Measurements from ENCODE around the gene TSC22D3. TPM values are rescaled to one million over a fixed set of nuclear protein-coding genes. Genes with fewer than 3 reads are reported as not detected.

TSC22D3 gene
- total and polyA plus RNA-seq, 12 donors, result 26.3 to 153 (median 36.9) TPM

DNA sequence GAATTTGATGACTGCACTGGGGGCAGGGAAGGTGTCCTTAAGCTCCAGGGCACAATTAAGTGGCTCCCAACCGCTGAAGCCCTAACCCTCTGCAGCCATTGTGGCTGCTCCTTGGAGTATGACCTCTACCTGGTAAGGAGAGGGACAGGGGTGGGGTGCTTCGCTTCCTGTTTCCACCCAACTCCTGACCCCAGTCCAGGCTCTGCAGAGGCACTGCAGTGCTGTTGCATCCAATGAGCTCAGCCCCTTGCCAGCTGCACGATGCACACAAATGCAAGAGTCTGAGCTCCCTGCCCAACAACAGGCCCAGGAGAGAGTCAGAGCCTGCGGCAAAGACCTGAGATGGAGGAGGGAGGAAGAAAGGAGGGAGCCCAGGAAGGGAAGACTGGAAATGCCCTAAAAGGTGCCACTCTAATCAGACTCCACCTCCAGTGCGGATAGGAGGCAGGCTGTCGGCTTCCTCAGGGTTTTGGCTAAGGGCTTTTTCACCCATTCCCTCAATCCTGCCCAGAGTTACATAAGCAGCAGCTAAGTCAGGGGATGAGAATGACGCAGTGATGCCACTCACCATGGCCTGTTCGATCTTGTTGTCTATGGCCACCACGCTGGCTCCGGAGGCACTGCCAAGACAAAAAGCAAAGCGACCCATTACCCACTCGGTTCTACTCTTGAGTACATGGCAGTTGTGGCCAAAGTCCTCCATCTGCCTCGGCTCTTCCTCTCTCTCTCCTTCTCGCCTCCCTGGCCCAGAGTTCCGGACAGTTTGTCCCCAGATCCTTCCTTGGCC lies 60.1 kb downstream of the TSC22D3 start:
- Histone ChIP-seq H3K27ac (peak overlapping the region; percentile 81 to 99 (median 95)), H3K27me3 (peaks cover 0 to 23% (median 0%) of the 10 kb centered on the region in 7 donors), H3K9me3 (no peaks in the 10 kb centered on the region), H3K4me3 (peak overlapping the region; percentile 42 to 81 (median 74)), H3K36me3 (peaks cover 0 to 25% (median 0%) of the 10 kb centered on the region in 9 donors), H3K4me1 (peaks cover 3 to 64% (median 29%) of the 10 kb centered on the region in 9 donors)
- DNase-seq, result no peak
- WGBS, 2 donors, result 30 to 34% methylated on average over 15 of the region's 15 CpGs
- ATAC-seq, result no peak
- TF ChIP-seq, protein P1, sequence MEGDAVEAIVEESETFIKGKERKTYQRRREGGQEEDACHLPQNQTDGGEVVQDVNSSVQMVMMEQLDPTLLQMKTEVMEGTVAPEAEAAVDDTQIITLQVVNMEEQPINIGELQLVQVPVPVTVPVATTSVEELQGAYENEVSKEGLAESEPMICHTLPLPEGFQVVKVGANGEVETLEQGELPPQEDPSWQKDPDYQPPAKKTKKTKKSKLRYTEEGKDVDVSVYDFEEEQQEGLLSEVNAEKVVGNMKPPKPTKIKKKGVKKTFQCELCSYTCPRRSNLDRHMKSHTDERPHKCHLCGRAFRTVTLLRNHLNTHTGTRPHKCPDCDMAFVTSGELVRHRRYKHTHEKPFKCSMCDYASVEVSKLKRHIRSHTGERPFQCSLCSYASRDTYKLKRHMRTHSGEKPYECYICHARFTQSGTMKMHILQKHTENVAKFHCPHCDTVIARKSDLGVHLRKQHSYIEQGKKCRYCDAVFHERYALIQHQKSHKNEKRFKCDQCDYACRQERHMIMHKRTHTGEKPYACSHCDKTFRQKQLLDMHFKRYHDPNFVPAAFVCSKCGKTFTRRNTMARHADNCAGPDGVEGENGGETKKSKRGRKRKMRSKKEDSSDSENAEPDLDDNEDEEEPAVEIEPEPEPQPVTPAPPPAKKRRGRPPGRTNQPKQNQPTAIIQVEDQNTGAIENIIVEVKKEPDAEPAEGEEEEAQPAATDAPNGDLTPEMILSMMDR (IDR thresholded peaks at IDR 0.05), result no peak
- intact Hi-C loops (cut with DNase I), result loop anchor here in 8 of 10 donors (1.0 to 10.0 kb wide), 9 partner anchors 38 to 62 kb away; partner anchors contain the start of genes NCBP2L (in 5 of the 8) and TSC22D3 (in 5 of the 8)

DNA sequence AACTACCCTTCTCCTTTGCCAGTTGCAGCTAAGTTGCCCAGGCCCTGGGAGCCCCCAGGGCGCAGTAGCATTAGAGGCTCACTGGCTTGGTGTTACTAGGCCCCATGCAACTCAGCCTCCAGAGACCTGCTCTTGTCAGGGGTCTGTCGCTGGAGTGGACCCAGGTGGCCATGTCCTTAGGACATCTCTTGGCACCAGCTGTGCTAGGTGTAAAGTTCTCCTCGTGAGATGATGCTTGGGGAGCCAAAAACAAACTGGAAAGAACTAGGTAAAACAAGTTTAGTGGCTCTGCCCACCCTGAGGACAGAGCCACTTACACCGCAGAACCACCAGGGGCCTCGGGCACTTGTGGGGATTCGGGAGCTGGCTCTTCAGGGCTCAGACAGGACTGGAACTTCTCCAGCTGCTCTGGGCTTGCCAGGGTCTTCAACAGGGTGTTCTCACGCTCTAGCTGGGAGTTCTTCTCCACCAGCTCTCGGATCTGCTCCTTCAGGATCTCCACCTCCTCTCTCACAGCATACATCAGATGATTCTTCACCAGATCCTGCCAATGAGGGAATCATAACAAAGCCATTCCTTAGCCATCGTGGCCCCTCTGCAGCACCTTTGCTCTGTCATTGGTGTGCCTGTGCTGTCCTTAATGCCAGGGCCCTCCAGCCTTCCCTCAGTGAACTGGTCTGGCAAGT lies 61.2 kb downstream of the TSC22D3 start:
- Histone ChIP-seq H3K9me3 (no peaks in the 10 kb centered on the region), H3K27me3 (peaks cover 0 to 23% (median 0%) of the 10 kb centered on the region in 7 donors), H3K4me1 (peaks cover 3 to 72% (median 35%) of the 10 kb centered on the region in 9 donors), H3K4me3 (peak overlapping the region; percentile 42 to 81 (median 74)), H3K36me3 (peaks cover 0 to 25% (median 0%) of the 10 kb centered on the region in 9 donors), H3K27ac (peak overlapping the region; percentile 81 to 99 (median 95))
- WGBS, 2 donors, result 65 to 75% methylated on average over 9 of the region's 9 CpGs
- ATAC-seq (no peak), DNase-seq (no peak)
- intact Hi-C loops (cut with DNase I), result loop anchor here in 3 of 10 donors (5.0 to 10.0 kb wide), 2 partner anchors 37 to 60 kb away; partner anchors contain the start of genes NCBP2L (in 1 of the 3) and TSC22D3 (in 1 of the 3)
- TF ChIP-seq, protein P1 (IDR thresholded peaks at IDR 0.05), result peak in 1 of 9 donors; percentile 13

DNA sequence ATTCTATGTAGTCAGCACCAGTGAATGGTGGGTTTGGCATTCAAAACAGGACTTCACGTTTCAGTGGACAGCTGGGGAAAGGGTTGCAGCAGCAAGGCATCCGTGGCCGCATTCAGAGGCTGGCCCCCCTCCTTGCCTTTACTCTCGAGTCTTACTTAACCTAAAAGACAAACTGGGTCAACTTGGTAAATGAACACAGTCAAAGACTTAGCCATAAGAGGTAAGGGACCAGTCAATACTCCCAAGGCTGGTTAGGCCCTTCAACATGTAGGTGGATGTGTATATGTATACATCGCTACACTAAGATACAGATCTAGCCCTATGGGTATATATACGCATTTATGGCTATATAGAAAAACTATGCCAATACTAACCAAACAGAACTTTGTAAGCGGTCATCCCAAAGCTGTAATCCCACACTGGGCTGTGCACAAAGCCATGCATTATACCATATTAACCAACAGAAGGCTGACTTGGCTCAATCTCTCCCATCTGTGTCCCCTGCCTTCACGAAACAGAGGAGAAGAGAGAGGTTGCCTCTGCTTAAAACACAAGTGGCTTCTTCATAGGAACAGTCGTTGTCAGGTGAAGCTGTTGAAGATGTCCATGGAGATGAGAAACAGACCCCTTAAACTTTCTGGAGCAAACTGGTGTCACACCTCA lies 61.9 kb downstream of the TSC22D3 start:
- peak overlapping the region; percentile 65 to 99 (median 95) for H3K27ac ChIP-seq
- no peak for DNase-seq
- TF ChIP-seq, protein P1 (IDR thresholded peaks at IDR 0.05), result no peak
- 70 to 81% methylated on average over 9 of the region's 9 CpGs for WGBS, 2 donors
- H3K27me3 ChIP-seq, result peaks cover 0 to 19% (median 0%) of the 10 kb centered on the region in 7 donors
- peaks cover 0 to 25% (median 0%) of the 10 kb centered on the region in 9 donors for H3K36me3 ChIP-seq
- no peak for ATAC-seq
- H3K4me1 ChIP-seq, result peaks cover 3 to 72% (median 35%) of the 10 kb centered on the region in 9 donors
- H3K4me3 ChIP-seq, result peak overlapping the region in 9 of 10 donors; percentile 52 to 81 (median 74)
- intact Hi-C loops (cut with DNase I), result loop anchor here in 4 of 10 donors (2.0 to 10.0 kb wide), 3 partner anchors 36 to 61 kb away; partner anchors contain the start of genes NCBP2L (in 1 of the 4) and TSC22D3 (in 1 of the 4)
- H3K9me3 ChIP-seq, result no peaks in the 10 kb centered on the region

Measured in heart right ventricle (tissue), 16 donors.